GM18526 (cell line): Measurements from ENCODE around the gene EFCAB11.

ENCODE experiments used
- POLR2A ChIP-seq: IDR thresholded peaks from 3 replicates; pipeline ENCODE4 v1.6.1; 2011; ENCODE audit not compliant: insufficient read length; ENCODE audit errors: extremely low read depth

The EFCAB11 gene

DNA sequence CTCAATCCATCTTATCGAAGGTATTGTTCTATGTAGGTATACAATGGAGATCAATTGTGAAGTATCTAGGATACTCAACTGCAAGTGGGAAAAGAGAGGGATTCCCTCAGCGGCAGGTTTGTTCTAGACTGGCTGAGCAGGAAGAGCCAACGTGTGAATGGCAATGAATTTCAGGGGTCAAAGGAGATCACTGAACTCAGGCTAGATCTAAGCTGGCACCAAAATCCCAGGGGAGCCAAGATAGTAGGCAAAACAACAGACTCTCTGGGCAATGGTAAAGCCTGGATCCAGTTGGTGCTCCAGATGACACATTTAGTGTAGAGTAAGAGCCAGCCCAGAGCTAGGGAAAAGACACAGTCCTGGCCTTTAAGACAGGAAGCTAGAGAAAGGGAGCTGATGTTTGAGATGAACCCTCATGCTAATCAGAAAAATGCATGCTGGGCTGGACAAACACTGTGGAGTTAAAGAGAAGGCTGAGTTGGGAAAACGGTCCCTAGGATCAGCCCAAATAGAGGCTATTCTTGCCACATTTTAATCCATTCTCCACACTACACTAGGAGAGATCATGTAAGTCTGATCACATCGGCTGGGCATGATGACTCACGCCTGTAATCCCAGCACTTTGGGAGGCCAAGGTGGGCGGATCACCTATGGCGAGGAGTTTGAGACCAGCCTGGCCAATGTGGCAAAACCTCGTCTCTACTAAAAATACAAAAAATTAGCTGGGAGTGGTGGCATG lies 45.6 kb downstream of the EFCAB11 start:
- no peak for TF ChIP-seq POLR2A

GRCh38 chr14:89907655-89908054 lies 46.9 kb downstream of the EFCAB11 start:
- TF ChIP-seq POLR2A: no peak

DNA sequence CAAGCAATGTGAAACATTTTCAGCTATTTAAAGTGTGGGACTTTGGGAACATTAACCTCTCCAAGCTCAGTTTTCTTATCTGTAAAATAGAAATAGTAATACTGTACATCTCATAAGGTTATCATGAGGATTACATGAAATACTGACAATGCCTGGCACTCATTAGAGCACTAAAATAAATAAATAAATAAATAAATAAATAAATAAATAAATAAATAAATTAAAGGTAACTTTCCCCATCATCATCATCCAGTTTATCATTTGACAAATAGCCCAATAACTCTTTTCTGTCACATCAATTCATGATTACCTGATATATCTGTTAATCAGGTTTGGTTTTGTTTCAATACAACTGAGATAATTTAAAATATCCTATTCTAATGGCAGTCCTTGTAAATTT lies 48.5 kb downstream of the EFCAB11 start:
- no peak for TF ChIP-seq POLR2A

GRCh38 chr14:89903340-89903952 lies 51.1 kb downstream of the EFCAB11 start:
- no peak for TF ChIP-seq POLR2A

GRCh38 chr14:89902881-89903280 lies 51.6 kb downstream of the EFCAB11 start:
- TF ChIP-seq POLR2A: no peak

DNA sequence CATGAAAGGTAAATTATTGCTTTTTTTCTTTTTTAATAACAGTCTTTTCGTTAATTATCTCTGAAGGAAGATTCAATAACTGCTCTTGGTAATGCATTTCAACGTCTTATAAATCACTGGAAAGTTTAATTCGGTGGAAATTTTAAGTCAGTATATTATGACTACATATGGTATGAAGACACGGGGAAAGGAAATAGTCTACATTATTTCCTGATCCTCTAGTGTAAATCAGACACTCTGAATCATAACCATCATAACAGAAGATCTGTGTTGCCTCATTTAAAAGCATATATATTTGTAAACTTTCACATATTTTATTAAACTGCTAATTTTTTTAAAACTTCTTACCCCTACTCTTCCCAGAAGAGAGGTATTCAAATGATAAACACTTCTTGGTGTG lies 53.7 kb downstream of the EFCAB11 start:
- no peak for TF ChIP-seq POLR2A

DNA sequence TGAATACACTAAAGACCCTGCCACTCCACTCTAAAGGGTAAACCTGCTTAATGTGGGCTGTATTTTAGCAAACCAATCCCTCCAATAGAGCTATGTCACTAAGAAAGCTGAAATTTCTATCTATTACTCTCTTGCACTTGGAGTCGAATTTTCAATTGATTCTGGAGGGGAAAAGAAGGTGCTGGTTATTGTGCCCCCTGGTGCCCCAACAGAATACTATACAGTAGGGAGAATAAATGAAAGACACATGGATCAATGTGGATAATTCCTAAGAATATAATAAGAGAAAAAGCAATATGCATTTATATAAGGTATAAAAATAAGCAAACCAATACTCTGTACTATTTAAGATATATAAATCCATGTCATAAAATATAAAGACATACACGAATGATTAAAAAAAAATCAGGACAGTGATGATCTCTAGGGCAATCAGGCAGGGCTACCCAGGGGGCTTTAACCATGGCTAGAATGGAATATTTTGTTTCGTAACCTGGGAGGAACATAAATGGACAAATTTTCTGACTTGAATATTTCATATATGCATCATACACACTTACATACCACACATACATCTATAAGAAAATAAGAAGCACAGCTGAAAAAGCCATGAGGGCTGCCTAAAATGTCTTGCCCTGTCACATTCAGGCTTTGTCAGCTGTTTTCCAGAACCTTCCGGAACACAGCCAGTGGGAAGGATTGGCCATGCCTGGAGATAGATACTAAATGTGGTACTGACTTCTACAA lies 54.4 kb downstream of the EFCAB11 start:
- no peak for TF ChIP-seq POLR2A

DNA sequence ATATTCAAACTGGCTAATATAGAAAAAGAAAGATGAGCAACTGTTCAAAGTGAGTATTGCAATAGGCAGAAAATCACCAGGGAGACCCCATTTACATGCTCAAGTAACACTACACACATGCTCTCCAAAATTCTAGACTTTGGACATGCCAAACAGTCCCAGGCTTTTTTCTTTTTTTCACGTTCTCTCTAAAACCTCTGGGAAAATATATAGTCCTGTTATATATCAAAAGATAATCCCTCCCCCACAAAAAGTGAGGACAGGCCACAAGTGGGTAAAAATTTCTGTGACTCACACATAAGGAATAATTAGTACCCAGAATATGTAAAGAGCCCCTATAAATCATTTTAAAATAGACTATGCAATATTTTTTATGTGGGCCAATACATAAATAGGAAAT lies 55.2 kb downstream of the EFCAB11 start:
- no peak for TF ChIP-seq POLR2A

- TF ChIP-seq POLR2A: no peak
Observed at GRCh38 chr14:89892953-89893352, 61.6 kb downstream of the EFCAB11 start.

DNA sequence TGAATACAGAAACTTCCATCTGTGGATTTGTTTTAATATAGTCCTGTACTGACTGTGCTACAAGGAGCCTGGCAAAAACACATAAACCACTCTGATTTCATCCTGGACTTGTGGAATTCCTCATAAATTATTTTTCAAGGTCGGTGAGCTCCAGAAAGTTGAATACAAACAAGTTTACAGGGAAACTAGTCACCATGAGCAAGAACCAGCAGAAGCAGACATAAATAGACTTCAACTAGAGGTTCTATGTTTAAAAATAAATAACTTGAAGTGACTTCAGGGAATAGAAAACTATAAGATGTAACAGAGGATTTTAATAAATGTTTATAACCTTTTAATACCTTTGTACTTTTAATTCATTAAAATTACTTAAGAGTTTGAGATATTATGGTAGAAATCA lies 63.5 kb downstream of the EFCAB11 start:
- TF ChIP-seq POLR2A: no peak

GRCh38 chr14:89890589-89890988 lies 63.9 kb downstream of the EFCAB11 start:
- TF ChIP-seq POLR2A: no peak

GRCh38 chr14:89889626-89890025 lies 64.9 kb downstream of the EFCAB11 start:
- TF ChIP-seq POLR2A: no peak

DNA sequence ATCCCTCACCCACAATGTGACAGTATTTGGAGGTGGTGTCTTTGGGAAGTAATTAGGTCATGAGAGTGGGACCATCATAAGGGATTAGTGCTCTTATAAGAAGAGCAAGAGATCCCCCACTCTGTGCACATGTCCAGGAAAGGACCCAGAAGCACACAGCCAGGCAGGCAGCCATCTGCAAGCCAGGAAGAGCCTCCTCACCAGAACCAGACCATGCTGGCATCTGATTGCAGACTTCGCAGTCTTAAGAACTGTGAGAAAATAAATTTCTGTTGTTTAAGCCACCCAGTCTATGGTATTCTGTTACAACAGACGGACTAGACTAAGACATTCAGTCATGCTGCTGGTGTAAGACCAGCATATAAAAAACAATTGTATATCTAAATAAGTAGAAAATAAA lies 69.8 kb downstream of the EFCAB11 start:
- TF ChIP-seq POLR2A: no peak

DNA sequence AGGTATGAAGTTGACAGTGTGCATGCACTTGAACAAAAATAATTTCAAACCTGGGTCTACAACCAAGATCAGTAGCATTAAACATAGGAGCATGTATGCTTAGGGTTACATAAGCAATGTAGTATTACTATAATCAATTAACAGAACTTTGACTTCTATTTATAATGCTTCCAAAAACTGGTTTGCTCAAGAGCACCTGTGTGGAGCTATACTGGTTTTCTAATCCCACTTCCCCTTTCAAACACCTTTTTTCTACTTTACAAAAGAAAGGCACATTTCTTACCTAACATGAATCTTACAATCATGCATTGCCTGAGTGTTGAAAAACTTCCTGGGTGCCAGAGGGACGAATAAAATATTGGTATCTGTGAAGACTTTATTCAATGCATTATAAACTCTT lies 72.7 kb downstream of the EFCAB11 start:
- no peak for TF ChIP-seq POLR2A

DNA sequence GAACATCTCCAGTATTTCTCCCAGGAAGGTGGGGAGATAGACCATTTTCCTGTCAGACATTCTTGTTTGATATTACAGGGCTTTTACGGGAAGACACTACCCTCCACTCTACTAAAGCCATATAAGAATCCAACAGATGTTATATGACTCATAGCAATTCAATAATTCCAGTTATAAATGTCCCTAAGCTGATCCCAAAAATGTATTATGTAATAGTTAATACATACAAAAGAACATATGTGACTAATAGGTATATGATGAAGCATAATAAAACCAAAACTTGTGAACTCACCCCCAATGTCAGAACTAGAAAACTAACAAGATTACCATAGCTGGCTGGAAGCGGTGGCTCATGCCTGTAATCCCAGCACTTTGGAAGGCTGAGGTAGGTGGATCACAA lies 84.2 kb downstream of the EFCAB11 start:
- TF ChIP-seq POLR2A: no peak

- TF ChIP-seq POLR2A: no peak
Observed at GRCh38 chr14:89869606-89870005, 84.9 kb downstream of the EFCAB11 start.
